Neural crest cell (in vitro differentiated cells): ENCODE measurements around the gene GABRB1. TPM values are rescaled to one million over a fixed set of nuclear protein-coding genes. Genes with fewer than 3 reads are reported as not detected.
"Not testable (repeated sequence)": the region's sequence is repeated elsewhere in the genome, so short reads cannot be mapped to it uniquely, and the experiment has no call there.

Source experiments
- DNase-seq: peaks from one replicate; pipeline ENCODE4 v3.0.0; 2021; ENCODE audit warnings: low read depth, mixed read lengths, low spot score
- H3K27ac Mint-ChIP-seq: one replicate; pipeline ENCODE4 v1.8.0; 2021; ENCODE audit warnings: mild to moderate bottlenecking, mixed read lengths; ENCODE audit not compliant: unreplicated experiment
- H3K27me3 Mint-ChIP-seq: 2 replicates; pipeline ENCODE4 v1.8.0; 2021; ENCODE audit warnings: low read depth, mild to moderate bottlenecking, mixed read lengths
- H3K36me3 Mint-ChIP-seq: 2 replicates; pipeline ENCODE4 v1.8.0; 2021; ENCODE audit warnings: low read depth, mild to moderate bottlenecking, mixed read lengths
- H3K4me1 Mint-ChIP-seq: 2 replicates; pipeline ENCODE4 v1.8.0; 2021; ENCODE audit warnings: mixed read lengths
- H3K4me3 Mint-ChIP-seq: one replicate; pipeline ENCODE4 v1.8.0; 2021; ENCODE audit warnings: mild to moderate bottlenecking, mixed read lengths
- H3K9me3 Mint-ChIP-seq: 2 replicates; pipeline ENCODE4 v1.8.0; 2021; ENCODE audit warnings: mixed read lengths
- total RNA-seq: library from RNA; stranded (reverse); gene quantifications from 2 replicates; pipeline ENCODE4 v1.2.1, GENCODE V29; 2021
- TF ChIP-seq, protein P1 (sequence below): fragments of 200-600 bp; sonication (generic); conservative IDR thresholded peaks from 2 replicates; pipeline ENCODE4 v1.5.0; 2021; ENCODE audit warnings: antibody characterized with exemption, mild to moderate bottlenecking

GABRB1 gene
- total RNA-seq, 1 donor from 2014 or later: not detected

DNA sequence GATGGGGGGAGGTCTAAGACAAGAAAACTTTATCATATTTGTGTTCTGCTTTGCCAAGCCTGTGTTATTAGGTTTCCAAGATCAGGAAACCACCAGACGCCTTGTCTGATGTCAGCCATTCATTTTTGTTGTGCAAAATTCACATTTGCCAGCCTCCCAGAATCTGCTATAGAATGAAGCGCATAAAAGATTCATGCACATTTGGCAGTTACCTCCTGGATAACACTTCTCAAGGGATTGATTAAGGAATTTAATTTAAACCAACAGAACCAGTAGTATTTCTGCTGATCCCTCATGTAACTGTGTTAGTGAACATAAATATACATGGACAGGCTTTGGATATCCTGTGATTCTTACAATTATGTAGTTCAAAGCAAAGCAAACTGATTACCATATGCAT lies 244.2 kb downstream of the GABRB1 start:
- no peak for DNase-seq
- TF ChIP-seq, protein P1, sequence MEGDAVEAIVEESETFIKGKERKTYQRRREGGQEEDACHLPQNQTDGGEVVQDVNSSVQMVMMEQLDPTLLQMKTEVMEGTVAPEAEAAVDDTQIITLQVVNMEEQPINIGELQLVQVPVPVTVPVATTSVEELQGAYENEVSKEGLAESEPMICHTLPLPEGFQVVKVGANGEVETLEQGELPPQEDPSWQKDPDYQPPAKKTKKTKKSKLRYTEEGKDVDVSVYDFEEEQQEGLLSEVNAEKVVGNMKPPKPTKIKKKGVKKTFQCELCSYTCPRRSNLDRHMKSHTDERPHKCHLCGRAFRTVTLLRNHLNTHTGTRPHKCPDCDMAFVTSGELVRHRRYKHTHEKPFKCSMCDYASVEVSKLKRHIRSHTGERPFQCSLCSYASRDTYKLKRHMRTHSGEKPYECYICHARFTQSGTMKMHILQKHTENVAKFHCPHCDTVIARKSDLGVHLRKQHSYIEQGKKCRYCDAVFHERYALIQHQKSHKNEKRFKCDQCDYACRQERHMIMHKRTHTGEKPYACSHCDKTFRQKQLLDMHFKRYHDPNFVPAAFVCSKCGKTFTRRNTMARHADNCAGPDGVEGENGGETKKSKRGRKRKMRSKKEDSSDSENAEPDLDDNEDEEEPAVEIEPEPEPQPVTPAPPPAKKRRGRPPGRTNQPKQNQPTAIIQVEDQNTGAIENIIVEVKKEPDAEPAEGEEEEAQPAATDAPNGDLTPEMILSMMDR: no peak
- Mint-ChIP-seq H3K36me3 (no peaks in the 10 kb centered on the region), H3K27ac (no peak overlapping the region), H3K27me3 (no peaks in the 10 kb centered on the region), H3K9me3 (no peaks in the 10 kb centered on the region), H3K4me1 (peaks cover 1% of the 10 kb centered on the region), H3K4me3 (no peak overlapping the region)

DNA sequence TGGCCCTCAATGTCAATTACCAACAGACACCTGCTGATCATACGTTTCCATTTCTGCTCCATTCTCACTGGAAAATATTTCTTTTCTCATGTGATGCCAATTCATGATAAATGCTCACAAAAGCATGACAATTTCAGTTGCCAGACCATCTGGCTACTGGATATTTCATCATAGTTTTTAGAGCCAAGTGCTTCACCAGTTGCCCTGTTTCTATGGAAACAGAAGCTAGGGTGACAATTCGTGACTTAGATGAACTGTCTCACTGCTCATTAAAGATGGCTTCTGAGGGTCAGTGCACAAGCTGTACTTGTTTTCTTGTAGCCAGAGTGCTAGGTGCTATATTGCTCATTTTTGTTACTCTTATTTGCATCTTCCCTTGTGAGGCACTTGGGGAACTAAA lies 247.3 kb downstream of the GABRB1 start:
- TF ChIP-seq, protein P1: no peak
- no peak overlapping the region for H3K4me3 Mint-ChIP-seq
- peaks cover 3% of the 10 kb centered on the region for H3K9me3 Mint-ChIP-seq
- H3K4me1 Mint-ChIP-seq: no peaks in the 10 kb centered on the region
- no peak for DNase-seq
- no peaks in the 10 kb centered on the region for H3K27me3 Mint-ChIP-seq
- H3K36me3 Mint-ChIP-seq: no peaks in the 10 kb centered on the region
- H3K27ac Mint-ChIP-seq: no peak overlapping the region

DNA sequence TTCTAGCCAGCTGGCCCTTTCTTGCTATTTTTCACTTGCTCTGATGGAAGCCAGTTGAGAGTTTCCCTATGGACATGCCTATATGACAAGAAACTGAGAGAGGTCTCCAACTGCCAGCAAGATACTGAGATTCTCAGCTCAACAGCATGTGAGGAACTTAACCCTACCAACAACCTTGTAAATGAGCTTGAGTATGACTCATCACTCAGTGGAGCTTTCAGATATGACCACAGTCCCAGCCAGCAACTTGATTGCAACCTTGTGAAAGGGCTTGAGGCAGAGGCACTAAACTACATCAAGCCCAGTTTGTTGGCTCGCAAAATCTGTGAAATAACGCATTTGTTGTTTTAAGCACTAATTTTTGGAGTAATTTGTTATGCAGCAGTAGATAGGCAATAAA lies 256.4 kb downstream of the GABRB1 start:
- H3K27me3 Mint-ChIP-seq: no peaks in the 10 kb centered on the region
- no peaks in the 10 kb centered on the region for H3K4me1 Mint-ChIP-seq
- no peaks in the 10 kb centered on the region for H3K36me3 Mint-ChIP-seq
- H3K9me3 Mint-ChIP-seq: peaks cover 7% of the 10 kb centered on the region
- no peak for DNase-seq
- H3K4me3 Mint-ChIP-seq: no peak overlapping the region
- TF ChIP-seq, protein P1: no peak
- H3K27ac Mint-ChIP-seq: no peak overlapping the region

DNA sequence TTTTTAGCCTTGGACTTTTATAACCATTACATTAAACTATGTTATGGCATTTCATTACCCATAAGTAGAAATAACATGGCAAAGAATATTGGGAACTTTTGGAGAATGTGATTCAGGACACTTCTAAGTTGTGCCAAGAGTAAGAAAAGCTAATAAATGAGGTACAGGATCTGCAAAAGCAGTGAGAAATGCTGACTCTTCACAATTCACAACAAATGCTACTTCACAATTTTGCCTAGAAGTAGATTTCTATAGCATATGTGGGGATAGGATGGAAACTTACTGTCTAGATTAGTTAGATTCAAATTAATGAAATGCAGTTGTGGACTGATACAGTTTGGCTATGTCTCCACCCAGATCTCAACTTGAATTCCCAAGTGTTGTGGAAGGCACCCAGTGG lies 258.4 kb downstream of the GABRB1 start:
- Mint-ChIP-seq H3K27ac (no peak overlapping the region), H3K4me3 (no peak overlapping the region), H3K4me1 (no peaks in the 10 kb centered on the region), H3K27me3 (no peaks in the 10 kb centered on the region), H3K36me3 (no peaks in the 10 kb centered on the region), H3K9me3 (peaks cover 2% of the 10 kb centered on the region)
- DNase-seq: no peak
- TF ChIP-seq, protein P1: no peak

DNA sequence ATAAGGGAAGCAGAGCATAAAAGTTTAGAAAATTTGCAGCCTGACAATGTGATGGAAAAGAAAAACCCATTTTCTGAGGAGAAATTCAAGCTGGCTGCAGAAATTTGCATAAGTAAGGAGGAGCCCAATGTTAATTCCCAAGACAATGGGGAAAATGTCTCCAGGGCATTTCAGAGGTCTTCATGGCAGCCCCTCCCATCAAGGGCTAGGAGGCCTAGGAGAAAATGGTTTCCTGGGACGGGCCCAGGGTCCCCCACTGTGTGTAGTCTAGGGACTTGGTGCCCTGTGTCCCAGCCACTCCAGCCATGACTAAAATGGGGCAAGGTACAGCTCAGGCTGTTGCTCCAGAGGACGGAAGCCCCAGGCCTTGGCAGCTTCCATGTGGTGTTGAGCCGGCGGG lies 259.5 kb downstream of the GABRB1 start:
- H3K27ac Mint-ChIP-seq, H3K4me1 Mint-ChIP-seq, H3K36me3 Mint-ChIP-seq, DNase-seq, H3K9me3 Mint-ChIP-seq, H3K27me3 Mint-ChIP-seq, H3K4me3 Mint-ChIP-seq: not testable (repeated sequence)

DNA sequence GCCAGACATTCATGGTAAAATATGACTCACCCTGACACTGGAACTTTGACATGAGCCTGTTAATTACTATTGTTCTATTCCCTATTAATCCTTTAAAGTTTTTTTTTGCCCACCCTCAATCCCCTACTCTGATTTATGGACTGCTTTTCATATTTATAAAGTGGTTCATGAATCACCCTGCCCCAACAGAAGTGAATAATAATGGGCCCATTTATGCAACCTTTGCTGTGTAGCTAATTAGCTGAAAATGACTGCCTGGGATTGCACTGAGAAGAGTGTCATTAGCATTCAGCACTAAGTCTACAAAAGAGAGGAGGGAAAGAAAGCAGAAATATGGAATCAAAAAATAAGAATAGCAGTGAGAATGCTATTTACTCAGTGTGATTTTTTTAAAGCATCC lies 277.8 kb downstream of the GABRB1 start:
- no peak overlapping the region for H3K27ac Mint-ChIP-seq
- H3K4me3 Mint-ChIP-seq: no peak overlapping the region
- TF ChIP-seq, protein P1: no peak
- H3K4me1 Mint-ChIP-seq: no peaks in the 10 kb centered on the region
- no peaks in the 10 kb centered on the region for H3K36me3 Mint-ChIP-seq
- H3K9me3 Mint-ChIP-seq: no peaks in the 10 kb centered on the region
- DNase-seq: no peak
- peaks cover 3% of the 10 kb centered on the region for H3K27me3 Mint-ChIP-seq
